Left renal pelvis (tissue), 4 donors: ENCODE data around the gene IL20RA. TPM values are rescaled to one million over a fixed set of nuclear protein-coding genes. Genes with fewer than 3 reads are reported as not detected.
"Not testable (repeated sequence)": the region's sequence is repeated elsewhere in the genome, so short reads cannot be mapped to it uniquely, and the experiment has no call there.

Experiments used
- DNase-seq, 4 donors: peaks; one replicate each; pipeline ENCODE4 v3.0.0-alpha.2; 2013; ENCODE audit warnings: low read depth in 4 of 4, low spot score in 3 of 4
- polyA plus RNA-seq, 4 donors: library from polyadenylated mRNA; unstranded; fragments of 120-200 nt; gene quantifications; one replicate each; pipeline ENCODE4 v1.2.1, GENCODE V29; 2013; ENCODE audit not compliant: insufficient read length in 4 of 4

The IL20RA gene
- polyA plus RNA-seq: 1 to 10 TPM in 3 of 4 donors, under 1 TPM in 1; 0.63 to 2.0 (median 1.6) TPM

- peak in 3 of 4 donors; percentile 8 to 11 (median 10) for DNase-seq
Measured at GRCh38 chr6:137044366-137045221, at the start of gene IL20RA. TSS of gene IL20RA (minus strand) at chr6:137044965. CDS start at chr6:137044728, 237 bp downstream.

GRCh38 chr6:137093183-137094069 is 48.7 kb upstream of the IL20RA start:
- DNase-seq: no peak

GRCh38 chr6:137092018-137092417 is 47.3 kb upstream of the IL20RA start:
- DNase-seq: no peak

GRCh38 chr6:137089305-137089704 is 44.5 kb upstream of the IL20RA start:
- no peak for DNase-seq

GRCh38 chr6:137087902-137088301 is 43.1 kb upstream of the IL20RA start:
- no peak for DNase-seq

- DNase-seq: no peak
Measured at GRCh38 chr6:137086031-137086430, 41.3 kb upstream of the IL20RA start.

- no peak for DNase-seq
Measured at GRCh38 chr6:137084865-137085617, 40.3 kb upstream of the IL20RA start.

- DNase-seq: no peak
Measured at GRCh38 chr6:137084090-137084489, 39.3 kb upstream of the IL20RA start.

- DNase-seq: no peak
Measured at GRCh38 chr6:137081997-137082396, 37.2 kb upstream of the IL20RA start.

- DNase-seq: no peak
Measured at GRCh38 chr6:137080711-137081110, 35.9 kb upstream of the IL20RA start.

GRCh38 chr6:137076277-137077068 is 31.7 kb upstream of the IL20RA start:
- peak; percentile 36 to 47 (median 42) for DNase-seq

GRCh38 chr6:137075790-137076189 is 31.0 kb upstream of the IL20RA start:
- not testable (repeated sequence) for DNase-seq

GRCh38 chr6:137070303-137070702 is 25.5 kb upstream of the IL20RA start:
- DNase-seq: no peak

GRCh38 chr6:137067399-137067798 is 22.6 kb upstream of the IL20RA start:
- no peak for DNase-seq

GRCh38 chr6:137058037-137058436 is 13.3 kb upstream of the IL20RA start:
- DNase-seq: no peak

GRCh38 chr6:137056121-137056880 is 11.5 kb upstream of the IL20RA start:
- no peak for DNase-seq

GRCh38 chr6:137051790-137052472 is 7.2 kb upstream of the IL20RA start:
- DNase-seq: no peak

- no peak for DNase-seq
Measured at GRCh38 chr6:137049095-137049494, 4.3 kb upstream of the IL20RA start.
